ENCODE results near the gene LMBR1L. TPM values are rescaled to one million over a fixed set of nuclear protein-coding genes. Genes with fewer than 3 reads are reported as not detected.

LMBR1L gene
- total RNA-seq: 58.9 and 62.1 TPM in 2 replicates

DNA sequence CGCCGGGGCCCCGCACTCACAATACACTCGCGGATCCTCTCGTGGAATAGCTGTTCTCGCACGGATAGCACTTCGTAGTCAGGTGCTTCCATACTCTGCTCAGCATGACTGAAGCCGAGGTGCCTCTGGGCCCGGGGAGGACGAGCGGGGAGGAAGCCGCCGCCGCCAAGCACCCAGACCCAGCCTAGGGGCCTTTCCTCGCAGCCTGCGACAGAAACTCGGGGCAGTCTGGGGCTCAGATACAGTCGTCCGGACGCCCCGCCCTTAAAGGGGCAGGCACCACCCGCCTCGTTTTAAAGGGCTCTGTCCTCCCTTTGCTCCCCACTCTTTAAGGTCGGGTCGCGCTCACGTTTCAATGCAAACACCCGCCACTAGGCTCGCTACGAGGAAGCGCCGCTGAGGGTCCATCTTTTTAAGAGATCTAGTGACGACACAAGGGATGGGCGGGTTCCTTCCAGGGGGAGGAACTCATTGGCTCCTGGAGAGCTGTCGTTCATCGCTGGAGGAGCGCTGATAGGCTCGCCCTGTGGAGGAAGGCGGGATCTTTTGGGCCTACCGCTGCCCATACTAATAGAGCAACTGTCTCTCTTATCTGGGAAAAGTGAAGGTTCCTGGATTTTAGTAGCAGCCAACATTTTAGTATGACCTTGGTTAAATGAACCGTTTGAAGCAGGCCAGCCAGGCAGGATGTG is at the start of gene LMBR1L:
LMBR1L (minus strand) TSS at position 384 of the 692 bp plus-strand sequence; CDS start at position 92, 292 bp downstream.

DNA sequence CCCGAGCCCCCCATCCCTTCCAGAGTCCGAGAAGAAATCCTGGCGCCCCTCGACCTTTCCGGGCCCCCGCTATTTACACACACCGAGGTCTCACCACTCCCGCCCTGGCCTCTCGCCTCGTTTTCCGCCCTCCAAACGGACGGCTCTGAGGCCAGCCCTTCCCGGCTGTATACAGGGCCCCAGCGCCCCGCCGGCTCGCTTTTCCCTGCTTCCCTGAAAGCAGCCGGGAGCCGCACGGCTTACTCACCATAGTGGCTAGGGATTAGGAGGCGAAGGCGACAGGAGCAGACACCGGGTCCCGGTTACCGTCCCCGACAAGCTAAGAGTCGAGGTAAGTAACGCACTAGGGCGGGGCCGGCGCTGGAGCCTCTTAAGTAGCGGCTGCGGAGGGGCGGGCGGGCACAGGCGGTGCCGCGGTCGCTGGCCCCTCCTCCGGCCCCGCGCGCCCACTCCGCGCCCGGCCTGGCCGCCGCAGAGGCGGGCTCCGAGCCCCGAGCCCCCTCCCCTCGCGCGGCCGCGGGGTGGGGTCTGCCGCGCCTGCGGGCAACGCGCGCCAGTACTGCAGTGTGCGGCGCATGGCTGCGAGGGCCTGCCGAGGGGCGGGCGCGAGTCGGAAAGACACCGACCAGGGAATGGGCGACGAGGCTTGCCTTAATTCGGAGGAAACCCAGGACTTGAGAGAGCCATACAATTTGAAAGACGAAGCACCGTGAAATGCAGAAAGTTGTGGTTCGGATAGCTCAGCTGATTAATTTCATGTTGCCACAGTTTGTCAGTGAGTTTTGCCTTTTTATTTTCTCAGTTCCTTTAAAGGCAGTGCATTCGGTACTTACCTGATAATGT is 20.6 kb upstream of the LMBR1L start, which contains the start of gene TUBA1B:
TUBA1B (minus strand) TSS at position 345 of the 843 bp plus-strand sequence; CDS start at position 250, 95 bp downstream.

DNA sequence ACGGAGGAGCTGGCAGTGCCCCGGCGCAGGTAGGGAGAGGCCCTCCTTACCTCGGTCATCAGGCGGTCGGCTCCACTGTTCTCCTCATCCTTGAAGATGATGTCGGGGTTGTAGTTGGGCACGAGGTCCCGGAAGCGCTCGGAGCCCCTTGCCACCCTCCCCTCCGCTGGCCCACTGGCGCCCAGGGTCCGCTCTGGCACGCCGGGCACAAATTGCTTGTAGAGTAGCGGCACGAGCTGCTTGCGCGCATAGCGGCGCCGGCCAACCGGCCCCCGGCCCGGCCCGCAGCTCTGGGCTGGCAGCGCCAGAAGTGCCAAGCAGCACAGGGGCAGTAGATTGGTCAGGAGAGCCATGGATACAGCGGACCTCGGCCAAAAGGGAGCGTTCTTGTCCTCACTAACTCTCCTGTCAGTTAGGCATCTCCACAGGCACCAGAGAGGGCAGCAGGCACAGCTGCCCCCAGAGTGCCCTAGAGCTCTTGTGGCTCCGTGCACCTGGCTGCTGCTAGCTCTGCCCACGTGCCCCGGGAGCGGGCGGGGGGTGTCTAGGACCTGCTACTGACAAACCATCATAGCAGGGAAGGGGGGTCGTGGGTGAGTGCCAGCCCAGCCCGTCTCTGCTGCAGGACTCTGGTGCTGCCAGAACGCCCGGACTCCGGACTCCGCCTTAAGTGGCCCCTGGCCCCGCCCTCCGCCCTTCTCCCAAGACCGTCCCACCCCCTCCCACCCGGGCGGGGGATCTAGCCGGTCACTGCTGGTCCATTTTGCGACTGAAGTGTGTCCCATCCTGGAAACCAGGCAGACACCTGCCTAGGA is 16.3 kb downstream of the LMBR1L start, which contains the start of gene DHH:
DHH (minus strand) TSS at position 642 of the 815 bp plus-strand sequence; CDS start at position 353, 289 bp downstream.

DNA sequence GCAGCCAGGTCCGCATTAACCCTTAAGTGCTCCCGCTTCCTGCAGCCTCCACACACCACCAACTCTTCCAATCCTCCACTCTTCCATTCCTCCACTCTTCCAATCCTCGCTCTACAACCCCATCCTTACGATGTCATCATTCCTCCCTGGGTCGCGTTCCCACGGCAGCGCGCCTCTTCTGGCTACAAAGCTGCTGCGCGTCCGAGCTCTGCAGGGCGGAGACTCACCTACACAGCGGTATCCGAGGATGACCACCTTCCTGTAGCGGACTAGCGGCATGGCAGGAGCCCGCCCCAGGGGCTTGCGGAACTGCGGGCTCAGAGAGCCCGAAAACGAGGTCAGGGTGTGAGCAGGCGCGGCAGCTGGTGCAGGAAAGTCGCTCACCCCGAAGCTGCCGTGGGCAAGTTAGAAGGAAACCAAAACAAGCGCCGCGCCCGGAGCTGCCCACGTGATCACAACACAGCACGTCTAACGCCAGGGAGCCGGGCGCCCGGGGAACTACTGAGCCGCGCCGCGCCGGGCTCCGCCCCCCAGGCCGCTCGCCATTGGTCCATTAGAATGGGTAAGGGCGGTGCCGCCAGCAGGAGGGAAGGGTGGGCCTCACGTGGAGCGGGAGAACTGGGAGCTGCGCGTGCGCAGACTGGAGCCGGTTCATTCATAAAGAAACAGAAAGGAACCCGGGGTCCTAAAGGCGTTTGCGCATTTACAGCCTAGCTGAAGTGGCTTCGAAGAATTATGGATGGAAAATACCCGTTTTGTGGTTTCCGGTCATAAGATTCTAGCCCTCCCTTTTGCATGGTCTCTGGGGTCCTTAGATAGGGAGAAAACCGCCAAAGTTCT is 40.9 kb downstream of the LMBR1L start, which contains the start of gene RHEBL1:
RHEBL1 (minus strand) TSS at position 473 of the 840 bp plus-strand sequence; CDS start at position 279, 194 bp downstream.

GRCh38 chr12:49060237-49061156 is 50.1 kb downstream of the LMBR1L start, which contains the start of gene KMT2D:
Gene KMT2D, minus strand, starts transcription at chr12:49060794. Its CDS starts 5,470 bp downstream, at chr12:49055324.

Small RNAs within 50 kb of the gene (small RNA-seq; reads per million reads assigned to genes)
- gene RF00019: not detected

Other genes starting within 250 kb of the LMBR1L start
- 0.57 and 1.5 TPM in 2 replicates for gene RND1, start 245.0 kb downstream of the LMBR1L start, total RNA-seq
- gene FKBP11, start 185.4 kb downstream of the LMBR1L start, total RNA-seq: 21.0 and 29.2 TPM in 2 replicates
- gene ARF3, start 153.4 kb downstream of the LMBR1L start, total RNA-seq: 83.8 and 102 TPM in 2 replicates
- 0.07 and 0.13 TPM in 2 replicates for gene WNT10B, start 139.1 kb downstream of the LMBR1L start, total RNA-seq
- gene WNT1, start 132.5 kb downstream of the LMBR1L start, total RNA-seq: not detected in 2 replicates
- gene DDN, start 111.5 kb downstream of the LMBR1L start, total RNA-seq: 0.13 and 0.29 TPM in 2 replicates
- gene PRKAG1, start 92.1 kb downstream of the LMBR1L start, total RNA-seq: 55.2 and 56.5 TPM in 2 replicates
- 66.4 and 79.6 TPM in 2 replicates for gene KMT2D, start 50.1 kb downstream of the LMBR1L start, total RNA-seq
- 0.66 and 1.4 TPM in 2 replicates for gene RHEBL1, start 40.9 kb downstream of the LMBR1L start, total RNA-seq
- gene DHH, start 16.0 kb downstream of the LMBR1L start, total RNA-seq: 5.3 and 9.0 TPM in 2 replicates
- 2,263 and 3,197 TPM in 2 replicates for gene TUBA1B, start 20.5 kb upstream of the LMBR1L start, total RNA-seq
- gene TUBA1A, start 78.2 kb upstream of the LMBR1L start, total RNA-seq: 792 and 805 TPM in 2 replicates
- gene TUBA1C, start 154.2 kb upstream of the LMBR1L start, total RNA-seq: 580 and 869 TPM in 2 replicates
- 0.14 and 0.27 TPM in 2 replicates for gene PRPH, start 184.3 kb upstream of the LMBR1L start, total RNA-seq
- gene TROAP, start 212.4 kb upstream of the LMBR1L start, total RNA-seq: 20.1 and 40.5 TPM in 2 replicates
- gene C1QL4, start 226.3 kb upstream of the LMBR1L start, total RNA-seq: 0.13 and 0.22 TPM in 2 replicates
- 0.80 and 1.3 TPM in 2 replicates for gene DNAJC22, start 236.0 kb upstream of the LMBR1L start, total RNA-seq